GM12865 (cell line): Measurements from ENCODE around the gene SGSH.

Experiments
- DNase-seq: peaks from one replicate; pipeline ENCODE4 v3.0.0; 2010; ENCODE audit warnings: low read depth
- H3K4me3 ChIP-seq: 2 replicates; pipeline ENCODE4 v1.5.1; 2011; ENCODE audit warnings: mild to moderate bottlenecking, low read depth, low read length, control low read depth
- CTCF ChIP-seq: IDR thresholded peaks from 2 replicates; pipeline ENCODE4 v1.5.1; 2011; ENCODE audit warnings: low read length, control low read depth, low read depth, inconsistent platforms; ENCODE audit not compliant: insufficient read depth; ENCODE audit errors: missing control alignments

Gene SGSH

GRCh38 chr17:80176757-80177156, 43.4 kb downstream of the SGSH start:
- H3K4me3 ChIP-seq, result no peak overlapping the region
- TF ChIP-seq CTCF, result no peak
- DNase-seq, result no peak

DNA sequence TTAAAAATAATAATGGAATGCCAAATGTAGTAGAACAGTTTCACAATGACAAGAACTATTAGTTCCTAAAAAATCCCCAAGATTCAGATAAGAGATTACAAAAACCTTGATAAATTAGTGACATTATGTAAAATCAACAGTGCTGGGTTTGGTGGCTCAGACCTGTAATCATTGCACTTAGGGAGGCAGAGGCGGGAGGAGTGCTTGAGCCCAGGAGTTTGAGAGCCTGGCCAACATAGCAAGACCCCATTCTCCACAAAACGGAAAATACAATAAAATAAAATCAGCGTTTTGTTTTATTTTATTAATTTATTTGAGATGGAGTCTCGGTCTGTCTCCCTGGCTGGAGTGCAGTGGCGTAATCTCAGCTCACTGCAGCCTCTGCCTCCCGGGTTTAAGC, 46.2 kb downstream of the SGSH start:
- no peak for TF ChIP-seq CTCF
- no peak for DNase-seq
- no peak overlapping the region for H3K4me3 ChIP-seq

GRCh38 chr17:80173126-80173525, 47.0 kb downstream of the SGSH start:
- no peak for DNase-seq
- TF ChIP-seq CTCF, result no peak
- no peak overlapping the region for H3K4me3 ChIP-seq

DNA sequence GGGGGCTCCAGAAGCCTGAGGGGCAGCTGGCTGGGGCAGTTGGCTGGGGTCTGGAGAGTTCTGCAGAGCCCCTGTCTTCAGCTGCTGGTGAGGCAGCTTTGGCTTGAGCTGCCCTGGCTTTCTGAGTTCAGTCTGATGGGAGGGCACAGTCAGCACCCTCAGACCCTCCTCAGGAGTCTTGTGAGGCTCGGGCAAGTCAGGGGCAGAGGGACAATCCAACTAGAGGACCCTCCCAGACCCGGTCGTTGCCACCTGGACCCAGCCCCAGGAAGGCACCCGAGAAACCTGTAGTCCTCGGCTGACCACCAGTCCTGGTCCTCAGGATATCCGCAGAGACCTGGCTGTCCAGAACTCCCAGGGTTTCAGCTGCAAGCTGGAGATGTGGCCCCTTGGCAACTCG, 48.5 kb downstream of the SGSH start:
- no peak for DNase-seq
- H3K4me3 ChIP-seq, result no peak overlapping the region
- no peak for TF ChIP-seq CTCF

DNA sequence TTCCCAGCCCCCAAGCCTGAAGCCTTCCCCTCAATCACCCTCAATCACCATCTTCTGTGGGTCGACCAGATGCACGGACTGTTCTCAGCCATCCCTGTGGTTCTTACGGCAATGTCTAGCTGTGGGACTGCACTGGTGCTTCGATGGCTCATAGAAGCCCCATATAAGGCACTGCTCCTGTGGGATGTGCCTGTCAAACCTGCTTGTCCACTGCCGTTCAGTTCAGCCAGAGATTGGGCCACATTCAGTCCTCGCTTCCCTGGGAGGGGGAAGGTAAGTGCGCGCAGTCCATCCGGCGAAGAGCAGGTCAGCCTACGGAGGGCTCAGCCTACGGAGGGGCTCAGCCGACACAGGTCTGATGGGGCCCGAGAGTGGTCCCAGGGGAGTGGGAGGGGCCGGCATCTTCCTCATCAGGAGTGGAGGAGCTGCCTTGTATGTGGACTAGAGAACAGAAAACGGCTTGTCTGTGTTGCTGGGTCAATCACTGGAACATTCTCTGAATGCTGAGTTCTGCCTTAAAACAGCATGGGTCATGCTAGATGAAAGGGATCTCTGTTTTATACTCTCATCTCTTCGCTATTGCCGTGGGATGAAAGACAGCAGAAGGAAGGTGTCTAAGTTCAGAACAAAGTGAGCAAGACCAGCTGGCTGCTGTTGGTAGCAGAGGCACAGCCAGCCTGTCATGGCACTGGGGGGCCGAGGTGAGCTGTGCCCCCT, 50.2 kb downstream of the SGSH start, which contains the start of gene CARD14:
TSS of gene CARD14 (plus strand) at position 247 of the 717 bp plus-strand sequence. CDS start 11,409 bp downstream, outside the sequence.
- no peak for DNase-seq
- H3K4me3 ChIP-seq, result no peak within 1 kb of the TSS
- TF ChIP-seq CTCF, result no peak

DNA sequence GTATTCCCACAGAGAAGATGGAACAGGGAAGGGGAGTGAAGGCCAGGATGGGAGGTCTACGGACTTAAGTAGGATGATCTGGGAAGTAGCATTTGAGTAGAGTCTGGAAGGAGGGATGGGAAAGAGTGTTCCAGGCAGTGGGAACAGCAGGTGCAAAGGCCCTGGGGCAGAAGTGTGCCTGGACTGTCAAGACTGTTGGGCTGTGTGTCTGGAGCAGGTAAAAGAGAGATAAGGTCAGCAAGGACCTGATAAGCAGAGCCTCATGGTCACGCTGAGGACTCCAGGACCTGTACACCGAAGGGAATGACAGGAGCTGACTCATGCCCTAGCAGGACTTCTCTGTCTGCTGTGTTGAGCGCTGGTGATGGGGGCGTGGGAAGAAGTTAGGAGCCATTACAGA, 51.0 kb downstream of the SGSH start:
- TF ChIP-seq CTCF, result no peak
- H3K4me3 ChIP-seq, result no peak overlapping the region
- DNase-seq, result no peak

GRCh38 chr17:80168371-80168770, 51.8 kb downstream of the SGSH start:
- H3K4me3 ChIP-seq, result no peak overlapping the region
- no peak for DNase-seq
- no peak for TF ChIP-seq CTCF
